ENCODE results near the gene APOL5.
"Not testable (repeated sequence)": the region's sequence is repeated elsewhere in the genome, so short reads cannot be mapped to it uniquely, and the experiment has no call there.

The APOL5 gene

GRCh38 chr22:35733791-35734516 lies 16.3 kb downstream of the APOL5 start:
- no peak overlapping the region for H3K4me3 ChIP-seq (ENCODE audit: low read depth, low read length)
- TF ChIP-seq MAX (IDR thresholded peaks at IDR 0.05; ENCODE audit: low read depth, low read length) (no peak), POLR2A (IDR thresholded peaks at IDR 0.05; ENCODE audit: extremely low read depth, insufficient read length) (no peak), MYC (IDR thresholded peaks at IDR 0.05; ENCODE audit: low read depth, low read length) (no peak)
- TF ChIP-seq, protein P1, sequence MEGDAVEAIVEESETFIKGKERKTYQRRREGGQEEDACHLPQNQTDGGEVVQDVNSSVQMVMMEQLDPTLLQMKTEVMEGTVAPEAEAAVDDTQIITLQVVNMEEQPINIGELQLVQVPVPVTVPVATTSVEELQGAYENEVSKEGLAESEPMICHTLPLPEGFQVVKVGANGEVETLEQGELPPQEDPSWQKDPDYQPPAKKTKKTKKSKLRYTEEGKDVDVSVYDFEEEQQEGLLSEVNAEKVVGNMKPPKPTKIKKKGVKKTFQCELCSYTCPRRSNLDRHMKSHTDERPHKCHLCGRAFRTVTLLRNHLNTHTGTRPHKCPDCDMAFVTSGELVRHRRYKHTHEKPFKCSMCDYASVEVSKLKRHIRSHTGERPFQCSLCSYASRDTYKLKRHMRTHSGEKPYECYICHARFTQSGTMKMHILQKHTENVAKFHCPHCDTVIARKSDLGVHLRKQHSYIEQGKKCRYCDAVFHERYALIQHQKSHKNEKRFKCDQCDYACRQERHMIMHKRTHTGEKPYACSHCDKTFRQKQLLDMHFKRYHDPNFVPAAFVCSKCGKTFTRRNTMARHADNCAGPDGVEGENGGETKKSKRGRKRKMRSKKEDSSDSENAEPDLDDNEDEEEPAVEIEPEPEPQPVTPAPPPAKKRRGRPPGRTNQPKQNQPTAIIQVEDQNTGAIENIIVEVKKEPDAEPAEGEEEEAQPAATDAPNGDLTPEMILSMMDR (IDR thresholded peaks at IDR 0.05; ENCODE audit: low read depth, low read length), result no peak
- DNase-seq (ENCODE audit: low read depth), result no peak

DNA sequence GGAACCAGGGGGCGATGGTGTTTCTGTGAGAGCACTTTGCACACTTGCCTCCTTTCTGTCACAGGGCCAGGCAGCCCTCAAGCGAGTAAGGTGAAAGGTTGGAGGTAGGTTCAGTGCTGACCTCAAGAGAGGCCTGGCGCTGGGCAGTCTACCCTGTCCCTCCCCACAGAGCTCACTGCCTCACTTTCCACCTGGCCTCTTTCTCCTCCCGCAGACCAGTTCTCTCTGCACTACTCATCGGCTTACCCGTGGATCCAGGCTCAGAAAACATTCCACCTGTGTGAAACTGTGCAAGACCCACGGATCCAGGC lies 16.8 kb downstream of the APOL5 start:
- DNase-seq (ENCODE audit: low read depth), result no peak
- H3K4me3 ChIP-seq (ENCODE audit: low read depth, low read length), result no peak overlapping the region
- TF ChIP-seq, protein P1 (IDR thresholded peaks at IDR 0.05; ENCODE audit: low read depth, low read length), result no peak
- no peak for TF ChIP-seq MYC (IDR thresholded peaks at IDR 0.05; ENCODE audit: low read depth, low read length)
- TF ChIP-seq MAX (IDR thresholded peaks at IDR 0.05; ENCODE audit: low read depth, low read length), result no peak
- TF ChIP-seq POLR2A (IDR thresholded peaks at IDR 0.05; ENCODE audit: extremely low read depth, insufficient read length), result no peak

DNA sequence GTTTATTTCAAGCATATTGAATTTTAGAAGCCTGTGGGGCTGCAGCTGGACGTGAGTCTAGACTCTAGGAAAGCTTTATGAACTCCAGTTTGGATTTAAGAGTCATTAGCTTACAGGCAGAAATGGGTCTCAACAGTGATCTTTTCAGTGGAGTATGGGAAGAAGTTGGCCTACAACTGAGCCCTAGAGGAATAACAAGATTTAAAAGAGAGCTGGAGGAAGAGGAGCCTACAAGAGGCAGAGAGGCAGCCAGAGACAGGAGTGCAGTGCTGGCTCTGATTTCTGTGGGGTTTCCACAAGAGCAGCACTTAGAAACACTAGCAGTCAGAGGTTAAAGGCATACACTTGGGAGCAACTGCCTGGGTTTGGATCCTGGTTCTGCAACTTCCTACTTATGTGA lies 17.9 kb downstream of the APOL5 start:
- DNase-seq (ENCODE audit: low read depth), result no peak
- no peak for TF ChIP-seq MAX (IDR thresholded peaks at IDR 0.05; ENCODE audit: low read depth, low read length)
- TF ChIP-seq POLR2A (IDR thresholded peaks at IDR 0.05; ENCODE audit: extremely low read depth, insufficient read length), result no peak
- no peak for TF ChIP-seq MYC (IDR thresholded peaks at IDR 0.05; ENCODE audit: low read depth, low read length)
- TF ChIP-seq, protein P1 (IDR thresholded peaks at IDR 0.05; ENCODE audit: low read depth, low read length), result no peak
- H3K4me3 ChIP-seq (ENCODE audit: low read depth, low read length), result no peak overlapping the region

- no peak for TF ChIP-seq MAX (IDR thresholded peaks at IDR 0.05; ENCODE audit: low read depth, low read length)
- TF ChIP-seq POLR2A (IDR thresholded peaks at IDR 0.05; ENCODE audit: extremely low read depth, insufficient read length), result no peak
- H3K4me3 ChIP-seq (ENCODE audit: low read depth, low read length), result no peak overlapping the region
- DNase-seq (ENCODE audit: low read depth), result no peak
These were observed 18.5 kb downstream of the APOL5 start for GRCh38 chr22:35736166-35736565.

DNA sequence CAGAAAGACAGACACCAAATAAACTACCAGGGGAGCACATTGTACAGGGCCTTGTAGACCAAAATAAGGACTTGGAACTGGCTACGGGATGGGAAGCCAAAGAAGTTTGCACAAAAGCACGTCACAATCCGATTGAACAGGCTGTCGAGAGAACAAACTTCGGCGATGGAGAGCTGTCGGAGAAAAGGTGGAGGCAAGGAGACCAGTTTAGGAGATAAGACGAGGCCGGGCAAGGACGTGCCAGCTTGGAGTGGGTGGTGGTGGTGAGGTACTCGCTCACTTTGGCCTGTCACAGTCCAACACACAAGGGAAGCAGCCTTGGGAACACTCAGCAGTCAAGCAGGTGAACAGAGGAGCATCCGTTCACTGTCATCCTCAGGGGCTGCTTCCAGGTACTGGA lies 19.0 kb downstream of the APOL5 start:
- DNase-seq (ENCODE audit: low read depth), result no peak
- no peak overlapping the region for H3K4me3 ChIP-seq (ENCODE audit: low read depth, low read length)
- TF ChIP-seq MYC (IDR thresholded peaks at IDR 0.05; ENCODE audit: low read depth, low read length) (no peak), MAX (IDR thresholded peaks at IDR 0.05; ENCODE audit: low read depth, low read length) (no peak), POLR2A (IDR thresholded peaks at IDR 0.05; ENCODE audit: extremely low read depth, insufficient read length) (no peak)
- TF ChIP-seq, protein P1 (IDR thresholded peaks at IDR 0.05; ENCODE audit: low read depth, low read length), result no peak

DNA sequence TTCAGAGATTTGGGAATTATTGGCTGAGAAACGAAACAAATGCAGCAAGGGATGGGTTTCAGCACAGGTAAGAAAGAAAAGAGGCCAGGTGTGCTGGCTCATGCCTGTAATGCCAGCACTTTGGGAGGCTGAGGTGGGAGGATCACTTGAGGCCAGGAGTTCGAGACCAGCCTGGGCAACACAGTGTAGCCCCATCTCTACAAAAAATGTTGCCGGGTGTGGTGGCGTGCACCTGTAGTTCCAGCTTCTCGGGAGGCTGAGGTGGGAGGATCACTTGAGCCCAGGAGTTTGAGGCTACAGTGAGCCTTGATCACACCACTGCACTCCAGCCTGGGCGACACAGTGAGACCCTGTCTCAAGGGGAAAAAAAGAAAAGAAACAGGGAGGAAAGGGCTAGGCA lies 20.2 kb downstream of the APOL5 start:
- not testable (repeated sequence) for DNase-seq (ENCODE audit: low read depth)

More for the DNA sequence above, 20.2 kb downstream of the APOL5 start:
- not testable (repeated sequence) for H3K4me3 ChIP-seq (ENCODE audit: low read depth, low read length)

Measured in NB4 (cell line).